Activated CD8-positive, alpha-beta memory T cell treated with anti-CD3 and anti-CD28 coated beads, Interleukin-2, amount 50 U/mL, for 4 hours (primary cell): Measurements from ENCODE around the gene BRD3OS.
A peak's percentile ranks its signal among the peaks of the same experiment; 100 is the strongest.

Experiments
- DNase-seq: peaks from one replicate; pipeline ENCODE4 v3.0.0-alpha.2; 2020

BRD3OS gene

GRCh38 chr9:134007150-134007549 is 18.1 kb upstream of the BRD3OS start:
- no peak for DNase-seq

GRCh38 chr9:134007571-134007970 is 17.7 kb upstream of the BRD3OS start:
- no peak for DNase-seq

- DNase-seq = no peak
Observed at GRCh38 chr9:134010310-134011173, 14.7 kb upstream of the BRD3OS start.

- no peak for DNase-seq
Observed at GRCh38 chr9:134011401-134011800, 13.9 kb upstream of the BRD3OS start.

GRCh38 chr9:134014946-134015345 is 10.3 kb upstream of the BRD3OS start:
- no peak for DNase-seq

- no peak for DNase-seq
Observed at GRCh38 chr9:134024214-134024792, 978 bp upstream of the BRD3OS start.

GRCh38 chr9:134025606-134026541 is 593 bp downstream of the BRD3OS start:
- DNase-seq = peak; percentile 42

- no peak for DNase-seq
Observed at GRCh38 chr9:134026581-134026980, 1.3 kb downstream of the BRD3OS start.

- DNase-seq = no peak
Observed at GRCh38 chr9:134026981-134027380, 1.7 kb downstream of the BRD3OS start.

GRCh38 chr9:134027561-134027960 is 2.3 kb downstream of the BRD3OS start:
- DNase-seq = no peak

- no peak for DNase-seq
Observed at GRCh38 chr9:134028076-134028475, 2.8 kb downstream of the BRD3OS start.

GRCh38 chr9:134028575-134029247 is 3.4 kb downstream of the BRD3OS start:
- DNase-seq = no peak

- DNase-seq = no peak
Observed at GRCh38 chr9:134029248-134030226, 4.3 kb downstream of the BRD3OS start.

GRCh38 chr9:134030821-134031470 is 5.7 kb downstream of the BRD3OS start:
- DNase-seq = no peak

- DNase-seq = no peak
Observed at GRCh38 chr9:134031783-134032182, 6.5 kb downstream of the BRD3OS start.

- no peak for DNase-seq
Observed at GRCh38 chr9:134032456-134033222, 7.4 kb downstream of the BRD3OS start.

- no peak for DNase-seq
Observed at GRCh38 chr9:134033516-134034214, 8.4 kb downstream of the BRD3OS start.

- DNase-seq = no peak
Observed at GRCh38 chr9:134034215-134035040, 9.1 kb downstream of the BRD3OS start.
